Panc1 (cell line): ENCODE data around the gene NOTUM. TPM values are rescaled to one million over a fixed set of nuclear protein-coding genes. Genes with fewer than 3 reads are reported as not detected.

ENCODE experiments used
- ATAC-seq: fragments of 200-7000 bp; cut with Tn5 transposase; 2 replicates; pipeline ENCODE4 v1.9.1; 2020; ENCODE audit warnings: mild to moderate bottlenecking, moderate library complexity
- BruUV-seq: library from RNA; stranded (reverse); fragments of 400-500 nt; replicated peaks from 2 replicates; lab custom pipeline; 2021; lab: Mats Ljungman, UMichigan
- CTCF ChIA-PET: fragments of 300-600 bp; sonication (Branson Sonifier 250); formaldehyde crosslinking; loops from one replicate; lab custom pipeline; 2022; ENCODE audit warnings: antibody characterized with exemption; lab: Charles Lee
- POLR2A ChIA-PET: fragments of 300-600 bp; sonication (Branson Sonifier 250); formaldehyde crosslinking; loops from one replicate; lab custom pipeline; 2022; ENCODE audit warnings: antibody characterized with exemption; lab: Charles Lee
- DNase-seq: peaks from one replicate; pipeline ENCODE4 v3.0.0-alpha.2; 2010; ENCODE audit warnings: low read depth, low spot score
- H3K27ac ChIP-seq: 2 replicates; pipeline ENCODE4 v1.5.1; 2011; ENCODE audit warnings: mild to moderate bottlenecking, low read length, inconsistent platforms
- H3K27me3 ChIP-seq: fragments of 200-500 bp; sonication (Bioruptor generic); 2 replicates; pipeline ENCODE4 v1.6.0; 2014; ENCODE audit warnings: low read length, inconsistent platforms; ENCODE audit not compliant: control insufficient read depth, insufficient read depth
- H3K36me3 ChIP-seq: fragments of 200-500 bp; sonication (Bioruptor generic); 2 replicates; pipeline ENCODE4 v1.5.1; 2014; ENCODE audit warnings: inconsistent platforms, mild to moderate bottlenecking, low read length, moderate library complexity; ENCODE audit not compliant: control insufficient read depth, insufficient read depth
- H3K4me1 ChIP-seq: 2 replicates; pipeline ENCODE4 v1.5.1; 2011; ENCODE audit warnings: inconsistent platforms, mild to moderate bottlenecking, low read length, moderate library complexity; ENCODE audit not compliant: control insufficient read depth, insufficient read depth
- H3K4me3 ChIP-seq, 2 experiments: 2 replicates each; pipeline ENCODE4 v1.5.1; 2011 to 2012; ENCODE audit warnings: low read depth in 2 of 2, low read length in 2 of 2, mild to moderate bottlenecking in 2 of 2, inconsistent platforms in 1 of 2, moderate library complexity in 1 of 2
- H3K9me3 ChIP-seq: fragments of 200-500 bp; sonication (Bioruptor generic); 2 replicates; pipeline ENCODE4 v1.5.1; 2014; ENCODE audit warnings: low read depth, mild to moderate bottlenecking, inconsistent platforms, low read length, moderate library complexity; ENCODE audit not compliant: control insufficient read depth, insufficient read depth
- POLR2AphosphoS5 ChIP-seq: IDR thresholded peaks from 2 replicates; pipeline ENCODE4 v1.6.1; 2012; ENCODE audit warnings: mild to moderate bottlenecking, low read depth, low read length, moderate library complexity
- SIN3A ChIP-seq: IDR thresholded peaks from 2 replicates; pipeline ENCODE4 v1.6.1; 2012; ENCODE audit warnings: low read depth, mild to moderate bottlenecking, low read length, moderate library complexity, borderline replicate concordance; ENCODE audit not compliant: insufficient read depth
- TCF7L2 ChIP-seq: IDR thresholded peaks from 2 replicates; pipeline ENCODE4 v1.6.1; 2011; ENCODE audit warnings: mild to moderate bottlenecking, low read depth, low read length, inconsistent platforms
- in situ Hi-C: cut with HindIII; loops from 2 replicates; pipeline ENCODE4 v1.10.0; 2016; ENCODE audit warnings: low sequenced_read_pairs, low pct_unique_long_range_greater_than_20kb
- intact Hi-C: fragments of 100-400 bp; cut with micrococcal nuclease; formaldehyde crosslinking; loops from one replicate; pipeline ENCODE4 v1.10.0; 2022; ENCODE audit not compliant: unreplicated experiment
- total RNA-seq: library from RNA; stranded (reverse); gene quantifications from one replicate; pipeline ENCODE4 v1.2.1, GENCODE V29; 2021; ENCODE audit not compliant: unreplicated experiment
- TF ChIP-seq, protein P1 (sequence below): fragments of 450-650 bp; IDR thresholded peaks from 2 replicates; pipeline ENCODE4 v1.5.1; 2017; ENCODE audit warnings: mild to moderate bottlenecking
- TF ChIP-seq, protein P2 (sequence below), 2 experiments: IDR thresholded peaks; 2 replicates each; pipeline ENCODE4 v1.6.1; 2011 to 2012; ENCODE audit warnings: low read depth in 2 of 2, control low read depth in 1 of 2, low read length in 1 of 2, mild to moderate bottlenecking in 1 of 2, moderate library complexity in 1 of 2; ENCODE audit not compliant: insufficient read depth in 1 of 2

The NOTUM gene
- total RNA-seq, 1 experiment from 2014 or later = 2.0 TPM

DNA sequence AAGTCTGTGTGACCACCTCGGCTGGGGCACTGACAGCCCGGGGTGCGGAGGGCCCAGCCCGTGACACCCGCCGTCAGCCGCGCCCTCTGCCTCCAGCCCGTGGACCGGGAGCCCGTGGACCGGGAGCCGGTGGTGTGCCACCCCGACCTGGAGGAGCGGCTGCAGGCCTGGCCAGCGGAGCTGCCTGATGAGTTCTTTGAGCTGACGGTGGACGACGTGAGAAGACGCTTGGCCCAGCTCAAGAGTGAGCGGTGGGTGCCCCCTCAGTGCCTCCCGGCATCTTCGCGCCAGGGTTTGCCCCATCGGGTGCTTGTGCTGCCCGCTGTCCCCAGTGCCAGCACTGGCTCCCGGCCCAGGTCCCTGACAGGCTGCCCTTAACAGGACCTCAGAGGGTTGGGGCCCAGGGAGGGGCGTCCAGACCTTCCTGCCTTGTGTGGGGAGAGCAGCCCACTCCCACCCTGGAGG lies 48.0 kb upstream of the NOTUM start:
- CTCF ChIA-PET = interaction anchor here (0.6 kb wide), 1 partner anchor 213 kb away, joined by 3 read pairs; no protein-coding TSS in a partner anchor
- DNase-seq = no peak
- Histone ChIP-seq H3K4me3 (no peak overlapping the region), H3K27ac (no peak overlapping the region), H3K9me3 (no peaks in the 10 kb centered on the region), H3K27me3 (no peaks in the 10 kb centered on the region), H3K36me3 (no peaks in the 10 kb centered on the region), H3K4me1 (peaks cover 38% of the 10 kb centered on the region)
- no TSS peak for BruUV-seq
- no peak for ATAC-seq
- in situ Hi-C loops (no loop called here), intact Hi-C loops (no loop called here)
- POLR2A ChIA-PET = interaction anchor here (0.7 kb wide), 1 partner anchor 30 kb away, joined by 4 read pairs; no protein-coding TSS in a partner anchor
- TF ChIP-seq POLR2AphosphoS5 = no peak
- TF ChIP-seq, protein P1, sequence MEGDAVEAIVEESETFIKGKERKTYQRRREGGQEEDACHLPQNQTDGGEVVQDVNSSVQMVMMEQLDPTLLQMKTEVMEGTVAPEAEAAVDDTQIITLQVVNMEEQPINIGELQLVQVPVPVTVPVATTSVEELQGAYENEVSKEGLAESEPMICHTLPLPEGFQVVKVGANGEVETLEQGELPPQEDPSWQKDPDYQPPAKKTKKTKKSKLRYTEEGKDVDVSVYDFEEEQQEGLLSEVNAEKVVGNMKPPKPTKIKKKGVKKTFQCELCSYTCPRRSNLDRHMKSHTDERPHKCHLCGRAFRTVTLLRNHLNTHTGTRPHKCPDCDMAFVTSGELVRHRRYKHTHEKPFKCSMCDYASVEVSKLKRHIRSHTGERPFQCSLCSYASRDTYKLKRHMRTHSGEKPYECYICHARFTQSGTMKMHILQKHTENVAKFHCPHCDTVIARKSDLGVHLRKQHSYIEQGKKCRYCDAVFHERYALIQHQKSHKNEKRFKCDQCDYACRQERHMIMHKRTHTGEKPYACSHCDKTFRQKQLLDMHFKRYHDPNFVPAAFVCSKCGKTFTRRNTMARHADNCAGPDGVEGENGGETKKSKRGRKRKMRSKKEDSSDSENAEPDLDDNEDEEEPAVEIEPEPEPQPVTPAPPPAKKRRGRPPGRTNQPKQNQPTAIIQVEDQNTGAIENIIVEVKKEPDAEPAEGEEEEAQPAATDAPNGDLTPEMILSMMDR = no peak
- TF ChIP-seq, protein P2, sequence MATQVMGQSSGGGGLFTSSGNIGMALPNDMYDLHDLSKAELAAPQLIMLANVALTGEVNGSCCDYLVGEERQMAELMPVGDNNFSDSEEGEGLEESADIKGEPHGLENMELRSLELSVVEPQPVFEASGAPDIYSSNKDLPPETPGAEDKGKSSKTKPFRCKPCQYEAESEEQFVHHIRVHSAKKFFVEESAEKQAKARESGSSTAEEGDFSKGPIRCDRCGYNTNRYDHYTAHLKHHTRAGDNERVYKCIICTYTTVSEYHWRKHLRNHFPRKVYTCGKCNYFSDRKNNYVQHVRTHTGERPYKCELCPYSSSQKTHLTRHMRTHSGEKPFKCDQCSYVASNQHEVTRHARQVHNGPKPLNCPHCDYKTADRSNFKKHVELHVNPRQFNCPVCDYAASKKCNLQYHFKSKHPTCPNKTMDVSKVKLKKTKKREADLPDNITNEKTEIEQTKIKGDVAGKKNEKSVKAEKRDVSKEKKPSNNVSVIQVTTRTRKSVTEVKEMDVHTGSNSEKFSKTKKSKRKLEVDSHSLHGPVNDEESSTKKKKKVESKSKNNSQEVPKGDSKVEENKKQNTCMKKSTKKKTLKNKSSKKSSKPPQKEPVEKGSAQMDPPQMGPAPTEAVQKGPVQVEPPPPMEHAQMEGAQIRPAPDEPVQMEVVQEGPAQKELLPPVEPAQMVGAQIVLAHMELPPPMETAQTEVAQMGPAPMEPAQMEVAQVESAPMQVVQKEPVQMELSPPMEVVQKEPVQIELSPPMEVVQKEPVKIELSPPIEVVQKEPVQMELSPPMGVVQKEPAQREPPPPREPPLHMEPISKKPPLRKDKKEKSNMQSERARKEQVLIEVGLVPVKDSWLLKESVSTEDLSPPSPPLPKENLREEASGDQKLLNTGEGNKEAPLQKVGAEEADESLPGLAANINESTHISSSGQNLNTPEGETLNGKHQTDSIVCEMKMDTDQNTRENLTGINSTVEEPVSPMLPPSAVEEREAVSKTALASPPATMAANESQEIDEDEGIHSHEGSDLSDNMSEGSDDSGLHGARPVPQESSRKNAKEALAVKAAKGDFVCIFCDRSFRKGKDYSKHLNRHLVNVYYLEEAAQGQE (IDR thresholded peaks at IDR 0.05; ENCODE audit: insufficient read depth in 1 of 2, low read depth in 2 of 2, low read length in 1 of 2) = no peak
- TF ChIP-seq TCF7L2 = no peak
- TF ChIP-seq SIN3A = no peak

DNA sequence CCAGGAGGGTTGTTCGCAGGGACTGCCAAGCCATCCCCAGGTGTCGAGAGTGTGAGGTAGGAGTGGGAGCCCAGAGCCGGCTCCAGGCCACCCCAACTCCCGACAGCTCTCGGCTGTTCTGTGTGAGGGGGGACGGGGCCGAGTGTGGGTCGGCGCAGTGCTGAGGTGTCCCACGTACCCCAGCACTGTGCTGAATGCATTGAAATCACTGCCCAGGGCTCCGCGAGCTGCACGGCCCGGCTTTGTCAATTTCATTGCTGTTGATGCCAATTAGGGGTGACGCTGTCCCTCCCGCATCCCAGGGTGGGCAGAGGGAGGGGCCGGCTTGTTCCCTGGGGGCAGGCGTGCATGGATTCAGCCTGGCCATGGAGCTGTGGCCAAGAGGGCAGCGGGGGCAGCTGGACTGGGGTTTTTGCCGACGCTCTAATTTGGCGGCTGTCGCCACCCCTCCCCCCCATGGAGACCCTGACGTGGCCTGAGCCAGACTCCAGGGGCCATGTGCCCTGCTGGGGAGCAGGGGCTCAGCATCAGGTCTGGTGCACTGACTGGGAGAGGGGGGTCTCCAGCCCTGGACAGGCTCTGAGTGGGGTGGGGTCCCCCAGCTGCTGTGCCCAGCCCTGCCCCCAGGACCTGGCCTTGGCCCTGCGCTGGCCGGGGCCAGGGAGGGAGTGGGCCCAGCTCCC lies 47.4 kb upstream of the NOTUM start:
- intact Hi-C loops = no loop called here
- no peak for ATAC-seq
- TF ChIP-seq TCF7L2 = no peak
- TF ChIP-seq SIN3A = no peak
- in situ Hi-C loops = no loop called here
- ChIA-PET POLR2A (no interaction called here), CTCF (interaction anchor here (0.6 kb wide), 1 partner anchor 212 kb away, joined by 3 read pairs; no protein-coding TSS in a partner anchor)
- DNase-seq = no peak
- Histone ChIP-seq H3K4me3 (no peak overlapping the region), H3K27me3 (no peaks in the 10 kb centered on the region), H3K4me1 (peaks cover 44% of the 10 kb centered on the region), H3K27ac (no peak overlapping the region), H3K36me3 (no peaks in the 10 kb centered on the region), H3K9me3 (no peaks in the 10 kb centered on the region)
- BruUV-seq = no TSS peak
